Activated naive CD4-positive, alpha-beta T cell treated with anti-CD3 and anti-CD28 coated beads for 36 hours (primary cell): ENCODE measurements around the gene SPATA9. TPM values are rescaled to one million over a fixed set of nuclear protein-coding genes. Genes with fewer than 3 reads are reported as not detected.
A peak's percentile ranks its signal among the peaks of the same experiment; 100 is the strongest.
"Not testable (repeated sequence)": the region's sequence is repeated elsewhere in the genome, so short reads cannot be mapped to it uniquely, and the experiment has no call there.

Experiments used
- CTCF ChIA-PET: fragments of 350-600 bp; sonication (Branson Sonifier 250); formaldehyde crosslinking; loops from one replicate; lab custom pipeline; 2021; ENCODE audit warnings: antibody characterized with exemption; lab: Charles Lee
- DNase-seq: peaks from one replicate; pipeline ENCODE4 v3.0.0-alpha.2; 2020
- H3K27ac Mint-ChIP-seq: one replicate; pipeline ENCODE4 v1.8.0; 2021; ENCODE audit warnings: mild to moderate bottlenecking, mixed read lengths
- H3K27me3 Mint-ChIP-seq: one replicate; pipeline ENCODE4 v1.8.0; 2021; ENCODE audit warnings: low read depth, mixed read lengths
- H3K36me3 Mint-ChIP-seq: one replicate; pipeline ENCODE4 v1.8.0; 2021; ENCODE audit warnings: low read depth, mixed read lengths
- H3K4me1 Mint-ChIP-seq: one replicate; pipeline ENCODE4 v1.8.0; 2021; ENCODE audit warnings: low read depth, mixed read lengths
- H3K4me3 Mint-ChIP-seq: one replicate; pipeline ENCODE4 v1.8.0; 2021; ENCODE audit warnings: mild to moderate bottlenecking, moderate library complexity, mixed read lengths
- H3K9me3 Mint-ChIP-seq: one replicate; pipeline ENCODE4 v1.8.0; 2021; ENCODE audit warnings: mixed read lengths
- intact Hi-C: fragments of 100-400 bp; cut with micrococcal nuclease; formaldehyde crosslinking; loops from one replicate; pipeline ENCODE4 v1.15.1; 2023
- total RNA-seq, 2 experiments: library from RNA; stranded (reverse); gene quantifications; one replicate each; pipeline ENCODE4 v1.2.3, GENCODE V29; 2021

Gene SPATA9
- total RNA-seq, 2 experiments from 2014 or later: not detected

GRCh38 chr5:95713246-95713645 is 30.5 kb upstream of the SPATA9 start:
- H3K36me3 Mint-ChIP-seq, H3K4me3 Mint-ChIP-seq, H3K9me3 Mint-ChIP-seq, H3K27me3 Mint-ChIP-seq, DNase-seq, CTCF ChIA-PET, H3K27ac Mint-ChIP-seq: not testable (repeated sequence)
- peaks cover 30% of the 10 kb centered on the region for H3K4me1 Mint-ChIP-seq
- intact Hi-C loops: loop anchor here (2.0 to 10.0 kb wide), 2 partner anchors 16 to 628 kb away; no protein-coding TSS in a partner anchor

- Mint-ChIP-seq H3K4me3 (no peak overlapping the region), H3K27me3 (peaks cover 6% of the 10 kb centered on the region), H3K9me3 (no peaks in the 10 kb centered on the region), H3K27ac (no peak overlapping the region), H3K36me3 (no peaks in the 10 kb centered on the region), H3K4me1 (peaks cover 30% of the 10 kb centered on the region)
- peak; percentile 78 for DNase-seq
- CTCF ChIA-PET: interaction anchor here (1.0 kb wide), 1 partner anchor 48 kb away, joined by 3 read pairs; no protein-coding TSS in a partner anchor
- intact Hi-C loops: loop anchor here (1.0 to 10.0 kb wide), 4 partner anchors 16 to 628 kb away; no protein-coding TSS in a partner anchor
Measured at GRCh38 chr5:95712347-95712958, 29.7 kb upstream of the SPATA9 start.

GRCh38 chr5:95711501-95712346 is 28.9 kb upstream of the SPATA9 start:
- intact Hi-C loops: loop anchor here (1.0 to 10.0 kb wide), 4 partner anchors 17 to 627 kb away; no protein-coding TSS in a partner anchor
- Mint-ChIP-seq H3K36me3 (no peaks in the 10 kb centered on the region), H3K9me3 (no peaks in the 10 kb centered on the region), H3K4me1 (peaks cover 30% of the 10 kb centered on the region), H3K27ac (no peak overlapping the region), H3K4me3 (no peak overlapping the region), H3K27me3 (peaks cover 6% of the 10 kb centered on the region)
- CTCF ChIA-PET: interaction anchor here (1.0 kb wide), 1 partner anchor 49 kb away, joined by 3 read pairs; no protein-coding TSS in a partner anchor
- DNase-seq: no peak

GRCh38 chr5:95710651-95711500 is 28.1 kb upstream of the SPATA9 start:
- H3K4me3 Mint-ChIP-seq, H3K27me3 Mint-ChIP-seq, H3K27ac Mint-ChIP-seq, H3K36me3 Mint-ChIP-seq, H3K9me3 Mint-ChIP-seq, DNase-seq: not testable (repeated sequence)
- CTCF ChIA-PET: interaction anchor here (1.0 kb wide), 1 partner anchor 50 kb away, joined by 3 read pairs; no protein-coding TSS in a partner anchor
- intact Hi-C loops: loop anchor here (10.0 kb wide), 1 partner anchor 626 kb away; no protein-coding TSS in a partner anchor
- peaks cover 23% of the 10 kb centered on the region for H3K4me1 Mint-ChIP-seq

- Mint-ChIP-seq H3K27ac (no peak overlapping the region), H3K36me3 (no peaks in the 10 kb centered on the region), H3K4me1 (peaks cover 17% of the 10 kb centered on the region), H3K9me3 (no peaks in the 10 kb centered on the region), H3K27me3 (peaks cover 6% of the 10 kb centered on the region), H3K4me3 (no peak overlapping the region)
- DNase-seq: no peak
- CTCF ChIA-PET: no interaction called here
- intact Hi-C loops: loop anchor here (10.0 kb wide), 1 partner anchor 625 kb away; no protein-coding TSS in a partner anchor
Measured at GRCh38 chr5:95709967-95710650, 27.3 kb upstream of the SPATA9 start.

- no peak for DNase-seq
- Mint-ChIP-seq H3K9me3 (no peaks in the 10 kb centered on the region), H3K4me3 (no peak overlapping the region), H3K4me1 (peaks cover 9% of the 10 kb centered on the region), H3K27ac (no peak overlapping the region), H3K27me3 (peaks cover 2% of the 10 kb centered on the region), H3K36me3 (no peaks in the 10 kb centered on the region)
- intact Hi-C loops: no loop called here
- CTCF ChIA-PET: no interaction called here
Measured at GRCh38 chr5:95708876-95709275, 26.1 kb upstream of the SPATA9 start.

GRCh38 chr5:95707534-95708188 is 24.9 kb upstream of the SPATA9 start:
- CTCF ChIA-PET, H3K9me3 Mint-ChIP-seq, DNase-seq, H3K36me3 Mint-ChIP-seq, H3K4me1 Mint-ChIP-seq, H3K27ac Mint-ChIP-seq, H3K4me3 Mint-ChIP-seq, H3K27me3 Mint-ChIP-seq, intact Hi-C loops: not testable (repeated sequence)

- H3K27ac Mint-ChIP-seq: no peak overlapping the region
- H3K27me3 Mint-ChIP-seq: peaks cover 2% of the 10 kb centered on the region
- CTCF ChIA-PET: no interaction called here
- H3K9me3 Mint-ChIP-seq: no peaks in the 10 kb centered on the region
- no peaks in the 10 kb centered on the region for H3K36me3 Mint-ChIP-seq
- intact Hi-C loops: no loop called here
- H3K4me1 Mint-ChIP-seq: peaks cover 2% of the 10 kb centered on the region
- H3K4me3 Mint-ChIP-seq: no peak overlapping the region
- DNase-seq: no peak
Measured at GRCh38 chr5:95707055-95707454, 24.3 kb upstream of the SPATA9 start.

- H3K4me3 Mint-ChIP-seq, H3K27ac Mint-ChIP-seq, H3K9me3 Mint-ChIP-seq, intact Hi-C loops, H3K36me3 Mint-ChIP-seq, DNase-seq, H3K27me3 Mint-ChIP-seq, H3K4me1 Mint-ChIP-seq, CTCF ChIA-PET: not testable (repeated sequence)
Measured at GRCh38 chr5:95706196-95706595, 23.4 kb upstream of the SPATA9 start.

GRCh38 chr5:95704150-95704549 is 21.4 kb upstream of the SPATA9 start:
- intact Hi-C loops: no loop called here
- no peak for DNase-seq
- CTCF ChIA-PET: no interaction called here
- Mint-ChIP-seq H3K4me3 (no peak overlapping the region), H3K9me3 (no peaks in the 10 kb centered on the region), H3K27me3 (no peaks in the 10 kb centered on the region), H3K36me3 (no peaks in the 10 kb centered on the region), H3K27ac (no peak overlapping the region), H3K4me1 (no peaks in the 10 kb centered on the region)

GRCh38 chr5:95701074-95701473 is 18.3 kb upstream of the SPATA9 start:
- Mint-ChIP-seq H3K4me3 (no peak overlapping the region), H3K27me3 (peaks cover 8% of the 10 kb centered on the region), H3K36me3 (no peaks in the 10 kb centered on the region), H3K27ac (no peak overlapping the region), H3K4me1 (no peaks in the 10 kb centered on the region), H3K9me3 (no peaks in the 10 kb centered on the region)
- no peak for DNase-seq
- CTCF ChIA-PET: interaction anchor here (1.4 kb wide), 1 partner anchor 80 kb away, joined by 4 read pairs; no protein-coding TSS in a partner anchor
- intact Hi-C loops: no loop called here
